Fibroblast of peridontal ligament (primary cell): ENCODE data around the gene C20orf144.

Experiments
- DNase-seq: peaks from one replicate; pipeline ENCODE4 v3.0.0-alpha.2; 2010; ENCODE audit errors: extremely low read depth

C20orf144 gene

DNA sequence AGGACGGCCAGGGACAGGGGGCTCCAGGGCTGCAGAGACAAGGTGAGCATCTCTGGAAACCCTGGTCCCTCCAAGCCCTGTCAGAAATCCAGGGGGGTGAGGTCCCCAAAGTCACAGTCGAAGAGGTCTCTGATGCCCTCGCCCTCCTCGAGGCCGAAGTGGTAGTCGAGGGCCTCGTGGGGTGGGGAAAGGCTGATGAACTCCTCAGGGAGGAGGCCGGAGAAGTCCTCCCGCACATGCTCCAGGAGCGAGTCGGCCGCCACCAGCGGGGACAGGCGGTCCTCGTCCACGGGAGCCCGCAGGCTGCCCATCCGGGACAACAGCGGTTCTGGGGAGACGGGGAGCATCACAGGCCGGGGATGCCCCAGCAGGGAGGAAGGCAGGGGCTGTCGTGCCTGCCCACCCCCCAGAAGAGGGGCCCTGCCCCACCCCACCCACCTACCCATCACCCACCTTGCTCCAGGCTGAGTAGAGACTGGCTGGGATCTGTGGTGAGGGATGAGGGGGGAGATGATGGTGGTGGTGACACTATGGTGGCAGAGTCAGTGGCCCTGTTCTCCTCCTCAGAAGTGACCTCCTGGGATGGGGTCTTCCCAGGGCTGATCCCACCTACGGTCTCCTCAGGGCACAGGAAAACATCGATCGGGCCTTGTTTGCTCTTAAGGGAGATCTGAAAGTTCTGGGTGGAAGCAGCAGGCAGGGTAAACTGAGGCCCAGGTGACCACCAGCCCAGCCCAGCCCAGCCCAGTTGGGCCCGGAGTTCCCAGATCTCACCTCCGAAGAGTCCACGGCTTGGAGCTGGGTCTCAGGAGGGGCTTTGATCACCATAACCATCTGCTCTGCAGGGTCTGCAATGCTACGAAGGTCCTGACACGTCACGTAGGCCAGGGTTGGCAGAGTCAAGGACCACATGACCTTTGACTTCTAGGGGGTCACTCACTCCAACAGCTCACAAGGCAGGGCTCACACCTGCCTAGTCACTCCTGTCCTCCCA is 14.8 kb downstream of the C20orf144 start:
- DNase-seq, result no peak

DNA sequence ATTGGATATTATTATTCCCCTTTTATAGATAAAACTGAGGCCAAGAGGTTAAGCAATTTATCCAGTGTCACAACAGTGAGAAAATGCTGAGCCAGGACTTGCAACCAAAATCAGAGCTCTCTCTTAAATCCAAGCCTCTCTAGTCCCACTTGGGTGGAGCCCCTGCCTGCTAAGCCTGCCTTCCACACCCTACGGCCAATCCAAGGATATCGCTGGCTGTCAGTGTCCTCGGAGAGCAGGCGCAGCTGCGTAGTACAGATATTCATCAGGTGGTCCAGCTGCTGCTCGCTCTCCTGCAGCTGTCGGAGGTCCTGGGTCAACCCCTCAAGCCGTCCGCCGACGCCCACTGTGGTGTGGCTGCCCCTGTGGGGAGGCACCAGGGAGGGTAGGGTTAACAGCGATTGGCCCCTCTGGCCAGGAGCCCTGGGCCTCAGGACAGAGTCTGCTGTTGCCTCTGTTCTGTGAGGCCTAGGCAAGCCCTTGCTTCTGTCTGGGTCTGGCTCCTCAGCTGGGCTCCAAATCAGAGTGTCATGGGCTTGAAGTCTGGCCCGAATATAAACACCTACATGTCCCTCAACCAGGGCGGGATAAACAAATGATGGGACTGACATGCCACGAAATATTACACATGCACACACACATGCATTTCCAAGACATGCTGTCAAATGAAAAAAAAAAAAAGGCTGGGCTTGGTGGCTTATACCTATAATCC is 16.0 kb downstream of the C20orf144 start:
- no peak for DNase-seq

DNA sequence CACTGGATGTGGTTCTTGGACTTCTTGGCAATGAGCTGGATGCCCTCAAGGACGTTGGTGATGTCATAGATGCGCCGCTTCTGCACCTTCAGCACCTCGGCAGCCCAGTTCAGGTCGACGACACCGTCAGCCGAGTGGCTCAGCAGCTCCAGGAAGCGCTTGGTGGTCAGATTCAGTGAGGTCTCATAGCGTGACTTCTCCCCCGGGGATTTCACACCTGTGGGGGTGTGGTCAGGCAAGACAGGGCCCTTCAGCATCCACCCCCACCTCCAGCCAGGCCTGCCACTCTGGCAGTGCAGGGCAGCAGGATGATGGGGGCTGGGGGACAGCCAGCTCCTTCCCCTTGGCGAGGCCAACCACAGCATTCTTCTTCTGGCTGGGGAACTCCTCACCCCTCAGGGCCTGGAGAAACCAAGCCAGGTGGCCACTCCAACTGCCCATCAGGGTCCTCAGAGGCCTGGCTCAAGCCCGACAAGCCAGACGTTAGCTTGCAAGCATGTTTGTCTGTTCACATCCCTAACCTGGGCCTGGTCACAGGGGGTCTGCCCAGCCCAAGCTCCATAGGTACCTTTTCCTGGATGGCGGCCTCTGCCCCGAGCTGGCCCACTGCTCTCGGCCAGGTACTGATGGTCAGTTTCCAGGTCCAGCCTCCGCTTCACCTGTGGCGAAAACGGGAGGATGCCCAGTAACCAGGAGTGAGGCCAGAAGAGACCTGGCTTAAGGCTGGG is 17.8 kb downstream of the C20orf144 start:
- no peak for DNase-seq

DNA sequence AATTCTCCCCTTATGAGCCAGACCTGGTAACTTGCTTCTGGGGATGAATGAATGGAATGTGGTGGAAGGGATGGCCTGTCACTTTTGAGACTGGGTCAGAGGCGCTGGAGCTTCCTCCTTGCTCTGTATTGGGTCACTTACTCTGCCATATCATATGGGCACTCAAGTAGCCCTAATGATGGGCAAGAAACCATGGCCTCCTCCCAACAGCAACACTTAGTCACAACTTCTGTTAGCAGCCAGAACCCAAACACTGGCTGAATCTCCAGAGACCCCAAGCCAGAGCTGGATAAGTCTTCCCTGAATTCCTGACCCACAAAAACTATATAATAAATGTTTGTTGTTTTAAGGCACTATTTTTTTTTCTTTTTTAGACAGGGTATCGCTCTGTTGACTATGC is 18.6 kb downstream of the C20orf144 start:
- DNase-seq, result peak; percentile 83

DNA sequence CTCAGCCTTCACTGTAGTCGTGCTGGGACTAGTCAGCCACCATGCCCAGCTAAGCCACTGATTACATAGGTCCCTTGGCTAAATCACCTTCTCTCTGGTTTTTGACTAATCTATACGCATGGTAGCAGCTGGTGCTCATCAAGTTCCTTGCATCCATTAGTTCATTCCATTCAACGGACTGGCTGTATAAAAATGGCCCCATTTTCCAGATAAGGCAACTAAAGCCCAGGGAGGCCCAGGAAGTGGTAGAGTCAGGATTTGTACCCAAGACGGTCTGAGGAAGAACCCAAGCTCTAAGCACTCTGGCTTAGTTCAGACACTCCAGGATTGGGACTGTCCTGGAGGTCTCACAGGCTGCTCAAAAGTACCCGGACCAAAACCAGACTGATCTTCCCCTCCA is 19.2 kb downstream of the C20orf144 start:
- DNase-seq, result no peak

DNA sequence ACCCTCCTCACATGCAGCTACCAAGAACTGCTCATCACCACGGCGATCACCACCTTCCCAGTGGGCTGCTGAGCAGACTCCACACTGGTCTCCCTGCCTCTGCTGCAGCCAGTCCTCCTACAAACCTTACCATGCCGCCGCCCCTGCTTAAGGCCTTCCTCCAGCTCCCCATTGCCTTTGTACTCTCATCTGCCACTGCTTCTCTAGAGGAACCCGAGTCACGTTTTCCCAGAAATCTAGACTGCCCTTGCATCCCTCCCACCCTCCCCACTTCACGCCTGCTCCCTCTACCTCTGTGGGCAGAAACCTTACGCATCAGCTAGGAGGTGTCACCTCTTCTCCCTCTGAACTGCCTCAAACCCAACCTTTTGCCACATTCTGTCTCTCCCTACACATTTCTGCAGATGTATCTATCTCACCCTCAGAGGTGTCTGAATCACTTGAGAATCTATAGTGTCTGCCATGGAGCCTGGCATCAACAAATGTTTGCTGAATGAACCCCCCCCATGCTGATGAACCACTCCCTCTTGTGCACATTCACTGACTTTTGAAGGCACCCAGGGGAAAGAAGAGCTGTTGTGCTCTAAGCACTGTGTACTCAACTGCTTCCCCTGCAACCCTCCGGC is 19.7 kb downstream of the C20orf144 start:
- DNase-seq, result no peak

DNA sequence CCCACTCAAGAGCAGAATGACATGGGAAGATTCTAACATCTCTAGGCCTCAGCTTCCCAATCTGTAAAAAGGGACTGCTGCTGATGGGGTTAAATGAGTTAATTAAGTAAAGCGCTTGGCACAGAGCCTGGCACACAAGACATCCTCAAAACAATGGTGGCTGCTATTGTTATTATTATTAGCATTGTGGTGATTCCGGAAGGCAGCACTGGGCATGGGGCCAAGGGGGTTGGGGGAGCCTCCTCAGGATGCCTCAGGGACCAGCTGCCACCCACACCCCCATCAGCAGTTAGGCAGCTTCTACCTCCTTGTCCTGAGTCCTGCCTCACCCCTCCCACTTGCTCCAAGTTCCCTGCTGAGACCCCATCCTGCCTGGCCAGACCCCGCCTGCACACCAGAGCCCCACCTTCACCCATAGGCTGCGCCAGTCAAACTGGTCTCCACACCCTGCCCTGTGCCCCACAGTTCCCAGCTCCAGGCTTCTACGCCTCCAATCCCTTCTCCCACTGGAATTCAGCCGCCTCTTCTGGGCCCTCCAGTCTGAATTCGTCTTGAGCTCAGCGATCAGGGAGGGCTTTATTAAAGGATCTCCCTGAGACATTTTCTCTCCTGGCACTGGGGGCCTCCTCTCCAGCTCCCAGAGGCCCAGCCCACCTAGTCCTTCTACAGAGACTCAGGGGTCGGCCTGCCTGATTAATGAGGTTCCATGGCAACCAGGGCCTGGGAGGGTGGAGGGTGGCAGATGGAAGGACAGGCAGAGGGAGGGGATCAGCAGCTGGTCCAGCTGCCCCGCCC is 22.6 kb downstream of the C20orf144 start:
- DNase-seq, result no peak

DNA sequence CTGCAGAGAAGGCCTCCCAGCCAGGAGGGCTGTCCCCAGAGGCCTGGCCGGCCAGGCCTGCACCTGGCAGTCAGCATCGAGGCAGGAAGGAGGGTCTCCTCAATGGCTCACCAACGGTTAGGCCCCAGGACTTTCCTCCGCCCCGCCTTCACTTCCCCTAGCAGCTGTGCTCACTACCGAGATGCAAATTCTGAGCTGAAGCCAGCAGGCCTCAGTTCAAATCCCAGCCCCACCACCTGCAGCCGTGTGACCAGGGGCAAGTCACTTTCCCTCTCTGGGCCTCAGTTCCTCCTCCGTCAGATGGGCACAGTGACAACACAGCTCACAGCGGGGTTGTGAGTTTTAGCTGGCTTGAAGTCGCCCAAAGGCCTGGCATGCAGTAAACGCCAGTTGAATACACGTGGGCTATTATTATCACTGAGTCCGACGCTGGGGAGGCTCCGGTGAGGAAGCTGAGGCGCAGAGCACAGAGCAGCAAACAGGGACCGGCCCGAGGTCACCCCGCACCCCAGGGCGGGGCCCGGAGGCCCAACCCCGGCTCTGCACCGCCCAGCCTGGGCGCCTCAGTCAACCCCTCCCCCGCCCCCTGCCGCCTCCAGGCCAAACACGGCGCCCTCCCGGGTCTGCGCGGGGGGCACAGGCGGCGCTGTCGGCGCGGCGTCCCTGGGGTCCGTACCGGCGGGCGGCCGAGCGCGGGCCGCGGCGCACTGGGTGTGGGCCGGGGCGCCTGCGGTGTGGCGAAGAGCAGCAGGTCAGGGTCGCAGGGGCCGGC is 23.4 kb downstream of the C20orf144 start:
- no peak for DNase-seq

DNA sequence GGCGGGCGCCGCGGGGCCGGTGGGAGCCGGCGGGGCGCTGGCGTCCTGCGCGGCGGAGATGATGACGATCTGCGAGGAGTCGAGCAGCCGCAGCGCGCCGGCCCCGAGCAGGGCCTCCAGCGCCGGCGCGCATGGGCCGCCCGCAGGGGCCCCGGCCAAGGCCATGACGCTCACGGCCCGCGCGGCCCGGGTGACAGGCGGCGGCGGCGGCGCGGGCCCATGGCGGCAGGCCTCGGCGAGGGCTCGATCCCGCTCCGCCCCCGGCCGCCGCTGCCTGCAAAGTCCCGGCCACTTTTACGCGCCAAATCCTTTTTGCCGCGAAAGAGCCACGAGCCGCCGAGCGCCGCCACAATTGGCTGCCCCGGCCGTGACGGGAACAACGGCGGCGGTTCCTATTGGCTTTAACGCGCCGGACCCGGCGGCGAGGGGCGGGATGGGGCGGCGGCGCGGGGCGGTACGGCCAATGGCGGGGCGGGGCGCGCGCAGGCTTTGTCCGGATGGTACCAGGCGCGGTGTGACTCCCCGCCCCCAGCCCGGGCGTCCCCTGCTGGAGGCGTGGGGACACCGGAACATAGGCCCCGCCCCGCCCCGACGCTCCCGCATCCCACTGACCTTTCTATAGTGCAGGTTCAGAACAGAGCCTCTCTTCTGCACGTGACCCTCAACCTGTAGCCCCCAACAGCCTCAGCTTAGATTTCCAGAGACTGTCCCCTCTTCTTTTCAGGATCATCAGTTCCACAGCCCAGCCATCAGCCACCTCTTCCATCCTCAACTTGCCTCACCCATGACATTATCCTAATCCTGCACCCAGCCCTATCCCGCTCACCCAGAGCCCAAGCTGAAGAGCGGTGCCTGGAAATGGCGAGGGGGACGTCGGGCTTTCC is 24.2 kb downstream of the C20orf144 start, which contains the start of gene E2F1:
Gene E2F1 (minus strand): TSS at position 286 of the 884 bp plus-strand sequence. CDS start 121 bp downstream, at position 165.
- DNase-seq, result peak; percentile 74

DNA sequence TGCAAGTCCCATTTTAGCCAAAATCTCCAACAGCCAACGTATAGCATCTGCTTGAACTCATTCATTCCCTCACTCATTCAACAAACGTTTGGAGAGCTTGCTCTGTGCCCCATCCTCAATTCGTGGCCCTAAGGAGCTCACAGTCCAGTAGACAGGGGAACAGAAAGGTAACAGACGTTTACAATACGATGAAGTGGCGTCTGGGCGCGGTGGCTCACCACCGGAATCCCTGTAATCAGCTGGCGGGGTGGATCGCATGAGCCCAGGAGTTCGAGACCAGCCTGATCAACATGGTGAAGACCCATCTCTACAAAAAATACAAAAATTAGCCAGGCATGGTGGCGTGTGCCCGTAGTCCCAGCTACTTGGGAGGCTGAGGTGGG is 24.8 kb downstream of the C20orf144 start:
- DNase-seq, result no peak

DNA sequence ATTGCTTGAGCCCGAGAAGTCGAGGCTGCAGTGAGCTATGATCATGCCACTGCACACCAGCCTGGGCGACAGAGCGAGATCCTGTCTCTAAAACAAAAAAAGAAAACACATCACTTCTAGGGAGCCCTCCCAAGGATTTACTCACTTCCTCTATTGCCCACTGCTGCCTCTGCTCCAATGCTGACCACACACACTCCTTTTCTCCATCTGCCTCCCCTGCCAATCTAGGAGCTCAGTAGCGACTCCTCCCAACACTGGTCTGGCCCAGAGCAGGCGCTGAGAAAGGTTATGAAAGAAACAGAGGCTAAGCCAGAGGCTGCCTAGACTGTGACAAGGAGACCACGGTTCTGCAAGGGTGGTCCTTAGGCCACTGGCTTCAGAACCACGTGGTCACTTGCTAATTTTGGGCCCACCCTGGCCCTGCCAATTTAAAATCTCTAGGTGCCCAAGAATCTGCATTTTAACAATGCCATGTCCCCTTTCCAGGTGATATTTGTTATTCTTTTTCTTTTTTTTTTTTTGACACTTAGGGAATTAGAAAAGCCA is 25.3 kb downstream of the C20orf144 start:
- no peak for DNase-seq

DNA sequence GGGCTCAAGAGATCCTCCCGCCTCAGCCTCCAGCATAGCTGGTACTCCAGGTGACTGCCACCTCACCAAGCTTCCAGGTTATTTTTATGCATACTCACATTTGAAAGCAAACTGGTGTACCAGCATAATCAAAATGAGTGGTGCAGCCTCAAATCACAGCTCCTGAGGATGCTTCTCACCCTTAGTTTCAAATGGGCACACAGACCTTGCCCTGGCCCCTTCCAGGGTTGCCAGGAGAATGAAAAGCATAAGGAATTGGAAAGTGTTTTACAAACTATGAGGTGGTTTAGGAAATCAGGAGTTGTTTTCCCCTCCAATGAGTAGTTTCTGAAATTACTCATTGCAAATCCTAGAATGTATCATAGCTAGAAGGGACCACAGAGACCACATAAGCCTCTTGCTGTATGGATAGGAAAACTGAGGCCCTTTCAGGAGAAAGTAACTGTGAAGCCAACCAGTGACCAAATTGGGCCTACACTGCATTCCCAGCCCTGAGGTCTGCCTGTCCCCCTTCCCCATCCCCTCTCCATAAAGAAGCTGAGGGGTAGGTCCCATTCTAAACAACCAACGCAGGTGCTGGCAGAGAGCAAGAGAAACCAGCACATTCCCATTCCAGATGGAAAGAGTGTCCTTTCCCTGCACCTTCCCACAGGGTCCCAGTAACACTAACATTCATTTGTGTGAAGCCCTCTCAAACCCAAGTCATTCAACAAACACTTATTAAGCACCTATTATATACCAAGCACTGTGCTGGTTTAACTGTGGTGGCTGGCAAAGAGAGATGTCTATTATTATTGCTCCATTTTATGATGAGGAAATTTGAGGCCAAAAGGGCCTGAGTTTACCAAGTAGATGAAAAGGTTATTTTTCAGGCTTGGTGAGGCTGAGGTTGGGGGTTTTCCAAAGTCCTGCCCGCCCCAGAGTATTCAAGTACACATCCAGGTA is 26.1 kb downstream of the C20orf144 start:
- DNase-seq, result no peak

DNA sequence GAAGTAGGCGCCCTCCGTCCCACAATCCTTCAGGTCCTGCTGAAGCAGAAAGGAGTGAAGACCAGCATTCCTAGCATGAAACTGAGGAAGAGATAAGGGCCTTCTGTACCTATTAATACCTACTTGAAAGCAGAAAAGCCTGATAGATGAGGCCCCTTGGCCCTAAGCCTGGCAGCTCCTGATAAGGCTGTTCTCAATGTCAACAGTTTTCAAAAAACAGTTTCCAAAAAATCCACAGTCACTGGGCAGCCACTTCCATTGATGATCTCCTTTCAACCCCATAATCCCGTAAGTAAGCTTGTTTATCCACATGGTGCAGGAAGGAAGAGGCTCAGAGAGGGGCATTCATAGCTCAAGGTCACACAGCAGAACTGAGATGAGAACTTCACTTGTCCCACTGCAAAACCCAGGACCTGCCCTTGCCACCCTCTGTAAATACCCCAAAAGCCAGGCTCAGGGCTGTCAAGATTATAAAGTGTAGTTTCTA is 26.9 kb downstream of the C20orf144 start:
- DNase-seq, result no peak

DNA sequence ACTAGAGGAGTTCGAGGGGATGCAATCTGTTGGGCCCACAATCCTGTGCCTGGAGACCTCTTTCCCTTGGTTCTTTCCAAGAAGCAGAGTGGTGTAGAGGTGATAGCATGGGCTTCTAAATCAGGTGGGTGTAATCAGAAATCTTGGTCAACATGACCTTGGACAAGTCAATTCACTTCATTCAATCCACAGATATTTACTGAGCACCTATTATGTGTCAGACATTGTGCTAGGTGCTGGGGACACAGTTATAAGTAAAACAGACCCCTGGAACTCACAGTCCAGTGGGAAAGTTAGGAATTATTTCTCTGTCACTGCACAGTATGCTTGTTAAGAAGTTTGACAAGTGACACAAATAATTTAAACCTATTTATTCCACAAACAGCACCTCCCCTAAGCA is 27.4 kb downstream of the C20orf144 start:
- no peak for DNase-seq

DNA sequence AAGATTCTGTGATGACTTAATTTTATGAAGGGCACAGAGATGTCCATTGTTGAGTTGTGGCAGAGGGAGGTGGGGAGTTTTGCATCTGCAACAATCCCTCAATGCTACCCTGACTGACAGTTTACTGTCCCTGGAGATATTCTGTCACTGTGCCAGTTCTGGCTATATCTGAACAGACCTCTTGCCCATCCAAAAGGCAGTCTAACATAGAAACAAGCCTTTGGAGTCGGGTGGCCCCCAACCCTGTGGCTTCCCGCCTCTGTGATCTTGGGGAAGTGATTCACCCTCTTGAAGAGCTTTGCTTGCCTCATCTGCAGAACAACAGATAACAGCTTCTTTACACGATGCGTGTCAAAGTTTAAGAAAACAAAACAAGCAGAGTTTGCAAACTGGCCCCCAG is 27.8 kb downstream of the C20orf144 start:
- peak; percentile 26 for DNase-seq

DNA sequence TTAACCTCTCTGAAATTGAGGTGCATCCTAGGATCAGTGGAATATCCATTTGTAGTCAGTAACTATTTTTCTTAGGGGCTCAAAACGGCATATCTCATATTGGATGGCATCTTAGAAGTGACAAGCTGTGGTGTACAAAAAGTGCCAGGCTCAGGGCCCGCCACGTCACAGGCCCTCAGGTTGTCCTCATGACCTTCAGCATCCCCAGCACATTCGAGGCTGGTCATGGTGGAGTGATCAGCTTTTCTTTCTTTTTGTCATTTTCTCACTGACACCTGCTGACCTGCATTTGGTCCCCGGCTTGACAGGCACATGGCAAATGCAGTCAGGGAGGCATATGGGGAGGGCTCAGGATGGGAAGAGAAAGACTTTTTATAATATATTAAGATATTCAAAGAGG is 31.2 kb downstream of the C20orf144 start:
- DNase-seq, result no peak
